ENCODE data around the gene MSANTD7. TPM values are rescaled to one million over a fixed set of nuclear protein-coding genes. Genes with fewer than 3 reads are reported as not detected.

Gene MSANTD7, protein sequence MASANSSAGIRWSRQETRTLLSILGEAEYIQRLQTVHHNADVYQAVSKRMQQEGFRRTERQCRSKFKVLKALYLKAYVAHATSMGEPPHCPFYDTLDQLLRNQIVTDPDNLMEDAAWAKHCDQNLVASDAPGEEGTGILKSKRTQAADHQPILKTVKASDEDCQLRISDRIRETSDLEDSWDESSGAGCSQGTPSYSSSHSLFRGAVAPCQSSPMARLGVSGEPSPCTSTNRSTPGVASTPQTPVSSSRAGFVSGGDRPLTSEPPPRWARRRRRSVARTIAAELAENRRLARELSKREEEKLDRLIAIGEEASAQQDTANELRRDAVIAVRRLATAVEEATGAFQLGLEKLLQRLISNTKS
- total RNA-seq = 16.6 TPM

DNA sequence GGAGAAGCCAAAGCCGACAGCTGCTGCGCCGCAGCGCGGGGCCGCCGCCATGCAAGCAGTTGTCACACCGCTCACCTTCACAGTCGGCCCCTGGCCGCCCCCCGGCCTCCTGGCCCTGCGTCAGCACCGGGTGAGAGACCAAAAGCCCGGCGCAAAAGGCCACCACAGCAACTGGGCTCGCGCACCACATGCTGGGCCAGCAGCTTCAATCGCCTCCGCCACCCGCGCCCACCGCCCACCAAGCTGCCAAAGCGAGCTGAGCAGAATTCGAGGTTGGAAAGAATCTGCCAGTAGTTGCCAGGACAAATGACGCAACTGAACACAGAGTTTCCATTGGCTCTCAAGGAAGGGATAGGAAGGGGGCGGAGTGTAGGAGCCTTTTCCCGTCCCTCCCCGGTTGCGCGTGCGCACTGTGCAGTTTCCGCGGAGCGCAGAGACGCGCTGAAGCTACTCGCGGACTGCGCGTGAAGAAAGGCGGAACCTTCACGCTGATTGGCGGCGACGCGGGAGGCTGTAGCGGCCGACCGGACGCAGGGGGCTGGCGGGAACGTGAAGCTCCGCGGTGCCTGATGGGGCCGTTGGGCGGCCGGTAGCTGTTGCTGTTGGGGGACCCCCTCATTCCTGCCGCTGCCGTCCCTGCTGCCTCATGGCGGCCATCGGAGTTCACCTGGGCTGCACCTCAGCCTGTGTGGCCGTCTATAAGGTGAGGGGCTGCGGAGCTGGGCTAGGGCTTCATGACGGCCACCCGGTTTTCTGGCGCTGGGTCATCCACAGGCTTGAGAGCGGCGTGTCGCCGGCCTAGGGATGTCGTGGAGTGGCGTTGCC is at the start of gene MSANTD7, which contains the start of the genes CDNF and HSPA14:
Gene MSANTD7, plus strand, starts transcription at position 550 of the 825 bp plus-strand sequence. CDS start 3,979 bp downstream, outside the sequence.
Gene CDNF, minus strand, starts transcription at position 281 of the 825 bp plus-strand sequence. Its CDS starts 91 bp downstream, at position 190.
Gene HSPA14, plus strand, starts transcription at position 550 of the 825 bp plus-strand sequence. Its CDS starts 97 bp downstream, at position 647.

DNA sequence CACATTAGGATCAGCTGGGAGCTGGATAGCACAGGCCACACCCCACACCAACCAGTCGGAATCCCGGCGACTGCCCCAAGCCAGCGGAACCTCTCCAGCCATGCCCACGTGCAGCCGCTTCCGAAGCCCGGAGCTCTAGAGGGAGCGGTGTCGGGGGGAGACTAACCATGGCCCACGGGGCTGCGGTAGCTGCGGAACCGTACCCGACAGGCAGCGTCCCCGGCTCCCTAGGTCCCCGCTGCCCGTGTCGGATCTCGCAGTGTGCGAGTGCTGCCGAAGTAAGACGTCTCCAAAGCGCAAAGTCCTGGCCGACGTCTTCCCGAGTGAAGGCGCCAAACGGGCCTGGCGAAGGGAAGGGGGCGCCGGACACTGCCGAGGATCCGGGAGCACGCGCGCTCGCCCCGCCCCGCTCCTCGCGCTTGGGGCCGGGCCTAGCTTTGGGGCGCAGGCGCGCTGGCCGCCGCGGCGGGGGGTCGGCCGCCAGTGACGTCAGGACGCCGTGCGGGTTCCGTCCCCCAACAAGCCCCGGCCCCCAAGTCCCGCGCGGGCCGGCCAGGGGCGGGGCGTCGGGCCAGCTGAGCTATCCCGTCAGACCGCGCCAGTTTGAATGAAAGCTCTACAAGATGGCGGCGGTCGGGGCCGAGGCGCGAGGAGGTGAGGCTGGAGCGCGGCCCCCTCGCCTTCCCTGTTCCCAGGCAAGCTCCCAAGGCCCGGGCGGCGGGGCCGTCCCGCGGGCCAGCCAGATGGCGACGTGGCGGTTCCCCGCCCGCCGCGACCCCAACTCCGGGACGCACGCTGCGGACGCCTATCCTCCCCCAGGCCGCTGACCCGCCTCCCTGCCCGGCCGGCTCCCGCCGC is 40.4 kb downstream of the MSANTD7 start, which contains the start of gene SUV39H2:
Gene SUV39H2, plus strand, starts transcription at position 601 of the 858 bp plus-strand sequence. Its CDS starts 23 bp downstream, at position 624.

Other genes with a start within 250 kb of the MSANTD7 start
- 53.8 TPM for gene FAM107B, start 63.4 kb upstream of the MSANTD7 start, total RNA-seq
- 3.1 TPM for gene CDNF, start 269 bp upstream of the MSANTD7 start, total RNA-seq
- gene HSPA14, start within 50 bp of the MSANTD7 start, total RNA-seq = 10.0 TPM
- gene SUV39H2, start 40.6 kb downstream of the MSANTD7 start, total RNA-seq = 9.3 TPM
- gene DCLRE1C, start 115.8 kb downstream of the MSANTD7 start, total RNA-seq = 12.8 TPM
- gene MEIG1, start 121.1 kb downstream of the MSANTD7 start, total RNA-seq = not detected
- 0.23 TPM for gene OLAH, start 205.6 kb downstream of the MSANTD7 start, total RNA-seq